DMS114 treated with DMSO at 0.1 percent for 48 hours (cell line): ENCODE measurements around the gene DBH.
"Not testable (repeated sequence)": the region's sequence is repeated elsewhere in the genome, so short reads cannot be mapped to it uniquely, and the experiment has no call there.

Experiments used
- DNase-seq: peaks from one replicate; lab custom pipeline; 2025; ENCODE audit not compliant: unreplicated experiment; lab: John Stamatoyannopoulos, UW

DBH gene

GRCh38 chr9:133664173-133665050 lies 28.2 kb downstream of the DBH start:
- no peak for DNase-seq

GRCh38 chr9:133665096-133665495 lies 28.9 kb downstream of the DBH start:
- no peak for DNase-seq

GRCh38 chr9:133665535-133665934 lies 29.4 kb downstream of the DBH start:
- no peak for DNase-seq

- no peak for DNase-seq
Observed at GRCh38 chr9:133666387-133666786, 30.2 kb downstream of the DBH start.

GRCh38 chr9:133666845-133667244 lies 30.7 kb downstream of the DBH start:
- no peak for DNase-seq

- no peak for DNase-seq
Observed at GRCh38 chr9:133667759-133668450, 31.7 kb downstream of the DBH start.

- no peak for DNase-seq
Observed at GRCh38 chr9:133669182-133669801, 33.1 kb downstream of the DBH start.

- no peak for DNase-seq
Observed at GRCh38 chr9:133670466-133670865, 34.3 kb downstream of the DBH start.

GRCh38 chr9:133671371-133671770 lies 35.2 kb downstream of the DBH start:
- DNase-seq = no peak

GRCh38 chr9:133672503-133673257 lies 36.5 kb downstream of the DBH start:
- DNase-seq = no peak

GRCh38 chr9:133673258-133673655 lies 37.1 kb downstream of the DBH start:
- DNase-seq = no peak

- no peak for DNase-seq
Observed at GRCh38 chr9:133674091-133674490, 37.9 kb downstream of the DBH start.

- not testable (repeated sequence) for DNase-seq
Observed at GRCh38 chr9:133675796-133676195, 39.6 kb downstream of the DBH start.

- DNase-seq = no peak
Observed at GRCh38 chr9:133676450-133676849, 40.3 kb downstream of the DBH start.

GRCh38 chr9:133677126-133678010 lies 41.2 kb downstream of the DBH start:
- DNase-seq = no peak

- DNase-seq = no peak
Observed at GRCh38 chr9:133679056-133679455, 42.9 kb downstream of the DBH start.

GRCh38 chr9:133679466-133680061 lies 43.4 kb downstream of the DBH start:
- DNase-seq = no peak

- DNase-seq = no peak
Observed at GRCh38 chr9:133680250-133680975, 44.2 kb downstream of the DBH start.

GRCh38 chr9:133680976-133681657 lies 45.0 kb downstream of the DBH start:
- DNase-seq = no peak
